Fibroblast of lung (primary cell): ENCODE results near the gene VDAC2. TPM values are rescaled to one million over a fixed set of nuclear protein-coding genes. Genes with fewer than 3 reads are reported as not detected.

Experiments
- DNase-seq, 2 donors: peaks; one replicate each; pipeline versions ENCODE4 v3.0.0 to v3.0.0-alpha.2; 2010; ENCODE audit warnings: low read depth in 2 of 2
- H2AFZ ChIP-seq: 2 replicates; pipeline ENCODE4 v1.5.1; 2012; ENCODE audit warnings: low read length, control low read depth, inconsistent platforms
- H3K27ac ChIP-seq: 2 replicates; pipeline ENCODE4 v1.5.1; 2011; ENCODE audit warnings: low read length, control low read depth; ENCODE audit not compliant: insufficient read depth
- H3K27me3 ChIP-seq: 2 replicates; pipeline ENCODE4 v1.5.1; 2011; ENCODE audit warnings: mild to moderate bottlenecking, low read length; ENCODE audit not compliant: control insufficient read depth, insufficient read depth
- H3K36me3 ChIP-seq: 2 replicates; pipeline ENCODE4 v1.5.1; 2011; ENCODE audit warnings: low read length; ENCODE audit not compliant: control insufficient read depth, insufficient read depth
- H3K4me1 ChIP-seq: 2 replicates; pipeline ENCODE4 v1.5.1; 2011; ENCODE audit warnings: low read length; ENCODE audit not compliant: control insufficient read depth, insufficient read depth; ENCODE audit errors: extremely low read depth
- H3K4me2 ChIP-seq: 2 replicates; pipeline ENCODE4 v1.5.1; 2011; ENCODE audit warnings: low read length, control low read depth; ENCODE audit not compliant: insufficient read depth; ENCODE audit errors: extremely low read depth
- H3K4me3 ChIP-seq, 4 experiments: fragments of 200-600 bp in 1 of 4; sonication (generic) in 1 of 4; replicated peaks in 1 of 4; 2 replicates each; pipeline ENCODE4 v1.5.1; 2011 to 2016; ENCODE audit warnings: low read length in 4 of 4, low read depth in 3 of 4, mild to moderate bottlenecking in 3 of 4, control low read depth in 2 of 4, inconsistent platforms in 1 of 4, mixed read lengths in 1 of 4; ENCODE audit not compliant: insufficient read depth in 1 of 4; ENCODE audit errors: control extremely low read depth in 1 of 4
- H3K79me2 ChIP-seq: 2 replicates; pipeline ENCODE4 v1.5.1; 2012; ENCODE audit warnings: mild to moderate bottlenecking, low read length, inconsistent platforms; ENCODE audit not compliant: control insufficient read depth, insufficient read depth
- H3K9ac ChIP-seq: 2 replicates; pipeline ENCODE4 v1.5.1; 2011; ENCODE audit warnings: mild to moderate bottlenecking, low read length, control low read depth; ENCODE audit not compliant: insufficient read depth
- H3K9me3 ChIP-seq: 2 replicates; pipeline ENCODE4 v1.5.1; 2012; ENCODE audit warnings: low read depth, low read length; ENCODE audit not compliant: control insufficient read depth, insufficient read depth
- H4K20me1 ChIP-seq: 2 replicates; pipeline ENCODE4 v1.5.1; 2011; ENCODE audit warnings: low read length; ENCODE audit not compliant: control insufficient read depth, insufficient read depth; ENCODE audit errors: extremely low read depth
- EZH2 ChIP-seq: IDR thresholded peaks from 2 replicates; pipeline ENCODE4 v1.5.1; 2012; ENCODE audit warnings: low read length, control low read depth, mild to moderate bottlenecking; ENCODE audit errors: missing control alignments
- polyA plus RNA-seq, 2 donors: library from polyadenylated mRNA; depleted of rRNA in 1 of 2; stranded (reverse) in 1 of 2; unstranded in 1 of 2; fragments of >200 nt; gene quantifications; 2 replicates each; pipeline ENCODE4 v1.2.1, GENCODE V29; 2011 to 2012; ENCODE audit warnings: missing spikeins in 1 of 2
- total RNA-seq: library from RNA; depleted of rRNA; stranded (reverse); fragments of >200 nt; gene quantifications from 2 replicates; pipeline ENCODE4 v1.2.1, GENCODE V29; 2014
- TF ChIP-seq, protein P1 (sequence below), 2 donors: IDR thresholded peaks in 1 of 2; conservative IDR thresholded peaks in 1 of 2; 1 replicate in 1 of 2; 2 replicates in 1 of 2; pipeline ENCODE4 v1.5.1; 2011 to 2012; ENCODE audit warnings: low read length in 2 of 2, control low read depth in 1 of 2, inconsistent platforms in 1 of 2, low read depth in 1 of 2, mild to moderate bottlenecking in 1 of 2

VDAC2 gene
- total and polyA plus RNA-seq, 2 donors (not counting 1 experiment from before 2014, with no cell fraction given), result 151 to 208 TPM

- no peak overlapping the region for H3K4me3 ChIP-seq
- no peak for DNase-seq
- H3K9ac ChIP-seq, result no peak overlapping the region
- H3K79me2 ChIP-seq, result no peaks in the 10 kb centered on the region
- H2AFZ ChIP-seq, result no peak overlapping the region
- H3K27ac ChIP-seq, result no peak overlapping the region
- no peaks in the 10 kb centered on the region for H3K36me3 ChIP-seq
- TF ChIP-seq EZH2, result no peak
- TF ChIP-seq, protein P1, sequence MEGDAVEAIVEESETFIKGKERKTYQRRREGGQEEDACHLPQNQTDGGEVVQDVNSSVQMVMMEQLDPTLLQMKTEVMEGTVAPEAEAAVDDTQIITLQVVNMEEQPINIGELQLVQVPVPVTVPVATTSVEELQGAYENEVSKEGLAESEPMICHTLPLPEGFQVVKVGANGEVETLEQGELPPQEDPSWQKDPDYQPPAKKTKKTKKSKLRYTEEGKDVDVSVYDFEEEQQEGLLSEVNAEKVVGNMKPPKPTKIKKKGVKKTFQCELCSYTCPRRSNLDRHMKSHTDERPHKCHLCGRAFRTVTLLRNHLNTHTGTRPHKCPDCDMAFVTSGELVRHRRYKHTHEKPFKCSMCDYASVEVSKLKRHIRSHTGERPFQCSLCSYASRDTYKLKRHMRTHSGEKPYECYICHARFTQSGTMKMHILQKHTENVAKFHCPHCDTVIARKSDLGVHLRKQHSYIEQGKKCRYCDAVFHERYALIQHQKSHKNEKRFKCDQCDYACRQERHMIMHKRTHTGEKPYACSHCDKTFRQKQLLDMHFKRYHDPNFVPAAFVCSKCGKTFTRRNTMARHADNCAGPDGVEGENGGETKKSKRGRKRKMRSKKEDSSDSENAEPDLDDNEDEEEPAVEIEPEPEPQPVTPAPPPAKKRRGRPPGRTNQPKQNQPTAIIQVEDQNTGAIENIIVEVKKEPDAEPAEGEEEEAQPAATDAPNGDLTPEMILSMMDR (conservative IDR thresholded peaks at IDR 0.05 in 1 of 2, IDR thresholded peaks at IDR 0.05 in 1 of 2; ENCODE audit: low read depth in 1 of 2, low read length in 2 of 2), result no peak
- no peak overlapping the region for H3K4me2 ChIP-seq
- no peaks in the 10 kb centered on the region for H3K4me1 ChIP-seq
- no peaks in the 10 kb centered on the region for H4K20me1 ChIP-seq
- H3K27me3 ChIP-seq, result peaks cover 2% of the 10 kb centered on the region
- H3K9me3 ChIP-seq, result no peaks in the 10 kb centered on the region
Observed at GRCh38 chr10:75265856-75266255, 55.3 kb downstream of the VDAC2 start.

DNA sequence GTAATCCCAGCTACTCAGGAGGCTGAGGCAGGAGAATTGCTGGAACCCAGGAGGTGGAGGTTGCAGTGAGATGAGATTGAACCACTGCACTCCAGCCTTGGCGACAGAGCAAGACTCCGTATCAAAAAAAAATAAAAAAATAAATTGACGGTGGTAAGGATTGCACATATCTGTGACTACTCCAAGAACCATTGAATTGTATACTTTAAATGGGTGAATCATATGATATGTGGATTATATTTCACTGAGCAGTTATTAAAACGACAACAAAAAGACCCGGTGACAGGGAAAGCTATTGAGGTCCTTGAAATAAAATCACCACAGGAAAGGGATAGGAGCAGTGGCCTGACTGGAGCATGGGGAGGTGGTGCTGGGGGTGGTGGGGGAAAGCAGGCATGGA lies 56.3 kb downstream of the VDAC2 start:
- Histone ChIP-seq H3K36me3 (no peaks in the 10 kb centered on the region), H3K27ac (no peak overlapping the region), H3K9ac (no peak overlapping the region), H4K20me1 (no peaks in the 10 kb centered on the region), H3K27me3 (no peaks in the 10 kb centered on the region), H3K4me2 (no peak overlapping the region), H3K79me2 (no peaks in the 10 kb centered on the region), H2AFZ (no peak overlapping the region), H3K4me1 (no peaks in the 10 kb centered on the region), H3K4me3 (no peak overlapping the region), H3K9me3 (no peaks in the 10 kb centered on the region)
- TF ChIP-seq, protein P1 (conservative IDR thresholded peaks at IDR 0.05 in 1 of 2, IDR thresholded peaks at IDR 0.05 in 1 of 2; ENCODE audit: low read depth in 1 of 2, low read length in 2 of 2), result no peak
- TF ChIP-seq EZH2, result no peak
- DNase-seq, result peak; percentile 11 to 74

DNA sequence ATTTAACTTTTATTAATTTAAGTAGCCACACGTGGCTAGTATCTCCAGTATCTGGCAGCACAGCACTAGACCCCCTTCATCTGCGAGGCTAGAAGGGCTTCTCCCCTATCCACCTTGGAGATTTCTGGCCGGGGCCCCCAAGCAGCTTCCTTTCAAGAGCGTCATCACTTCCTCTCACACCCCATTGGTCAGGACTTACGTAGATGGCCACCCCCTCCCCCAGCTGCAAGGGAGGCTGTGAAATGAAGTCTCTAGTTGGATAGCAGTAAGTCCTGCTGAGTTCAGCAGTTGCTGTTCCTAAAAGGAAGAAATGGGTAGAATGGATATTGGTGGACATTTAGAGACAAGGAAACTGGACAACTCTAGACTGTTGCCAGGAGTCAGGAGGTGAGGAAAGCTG lies 59.0 kb downstream of the VDAC2 start:
- Histone ChIP-seq H4K20me1 (no peaks in the 10 kb centered on the region), H3K4me3 (no peak overlapping the region), H3K27me3 (no peaks in the 10 kb centered on the region), H3K36me3 (no peaks in the 10 kb centered on the region), H3K79me2 (no peaks in the 10 kb centered on the region), H3K4me1 (peaks cover 4% of the 10 kb centered on the region), H3K27ac (no peak overlapping the region), H2AFZ (no peak overlapping the region), H3K4me2 (no peak overlapping the region), H3K9me3 (no peaks in the 10 kb centered on the region), H3K9ac (no peak overlapping the region)
- TF ChIP-seq, protein P1 (conservative IDR thresholded peaks at IDR 0.05 in 1 of 2, IDR thresholded peaks at IDR 0.05 in 1 of 2; ENCODE audit: low read depth in 1 of 2, low read length in 2 of 2), result no peak
- no peak for TF ChIP-seq EZH2
- DNase-seq, result no peak
